ENCODE data around the gene KRTAP4-12. TPM values are rescaled to one million over a fixed set of nuclear protein-coding genes. Genes with fewer than 3 reads are reported as not detected.
"Not testable (repeated sequence)": the region's sequence is repeated elsewhere in the genome, so short reads cannot be mapped to it uniquely, and the experiment has no call there.

Gene KRTAP4-12
- total RNA-seq, result not detected

- DNase-seq (ENCODE audit: low spot score); H3K36me3 ChIP-seq; H3K9me3 ChIP-seq; H3K4me3 ChIP-seq; H3K27ac ChIP-seq; intact Hi-C loops (cut with DNase I); H3K4me1 ChIP-seq (replicated peaks); H3K27me3 ChIP-seq (replicated peaks; ENCODE audit: insufficient read depth): not testable (repeated sequence)
- WGBS, result 90% methylated on average over 3 of the region's 3 CpGs
These were observed at the start of gene KRTAP4-12 for GRCh38 chr17:41123991-41124371. Gene KRTAP4-12 (minus strand): TSS chr17:41124182. CDS start chr17:41124122, 60 bp downstream.

DNA sequence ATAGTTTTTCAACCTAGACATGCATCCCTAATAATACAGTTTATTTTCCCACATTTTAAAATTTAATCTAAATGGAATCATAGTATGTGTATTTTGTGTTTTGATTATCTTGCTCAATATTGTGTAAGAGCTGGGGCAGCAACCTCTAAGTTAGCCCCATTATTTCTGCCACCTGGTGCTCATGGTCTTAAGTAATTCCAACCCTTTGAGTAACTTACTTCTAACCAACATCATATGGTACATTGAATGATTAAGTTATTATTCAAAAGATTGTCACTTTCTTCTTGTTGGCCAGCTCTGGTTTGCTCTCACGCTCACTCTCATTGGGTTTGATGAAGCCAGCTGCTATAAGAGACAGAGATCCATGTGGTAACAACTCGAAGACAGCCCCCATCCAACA lies 47.9 kb upstream of the KRTAP4-12 start:
- WGBS, result 89% methylated on average over 2 of the region's 2 CpGs
- H3K4me1 ChIP-seq (replicated peaks), result no peaks in the 10 kb centered on the region
- intact Hi-C loops (cut with DNase I), result no loop called here

DNA sequence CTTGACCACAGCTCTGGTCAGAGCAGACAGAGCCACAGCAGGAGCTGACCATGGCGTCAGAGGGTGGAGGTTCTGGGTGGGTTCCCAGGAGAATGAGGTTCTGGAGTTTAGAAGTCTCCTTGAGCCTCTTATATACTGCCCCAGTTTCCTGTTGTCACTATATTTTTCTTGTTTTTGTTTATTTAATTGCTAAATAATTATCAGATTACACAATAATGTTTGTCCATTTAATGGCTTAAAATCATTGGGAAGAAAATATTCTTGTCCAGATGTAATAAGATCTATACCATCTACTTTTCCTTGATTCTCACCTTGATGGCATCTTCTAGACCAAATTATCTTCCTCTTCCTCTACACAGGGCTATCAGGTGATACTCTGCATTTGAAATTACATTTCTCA lies 44.1 kb upstream of the KRTAP4-12 start, which contains the start of gene KRTAP4-3:
Gene KRTAP4-3, minus strand, starts transcription at position 101 of the 400 bp plus-strand sequence. Its CDS starts 49 bp downstream, at position 52.
- intact Hi-C loops (cut with DNase I), result no loop called here
- Histone ChIP-seq H3K36me3 (no peaks in the 10 kb centered on the region), H3K27ac (no peak within 1 kb of the TSS), H3K4me3 (no peak within 1 kb of the TSS), H3K27me3 (replicated peaks; ENCODE audit: insufficient read depth) (no peaks in the 10 kb centered on the region), H3K9me3 (no peaks in the 10 kb centered on the region), H3K4me1 (replicated peaks) (no peaks in the 10 kb centered on the region)
- WGBS, result 64% methylated on average over 1 of the region's 1 CpG
- no peak for TF ChIP-seq CTCF (IDR thresholded peaks at IDR 0.05)
- TF ChIP-seq POLR2AphosphoS5 (IDR thresholded peaks at IDR 0.05), result no peak
- no peak for TF ChIP-seq POLR2A (IDR thresholded peaks at IDR 0.05)
- DNase-seq (ENCODE audit: low spot score), result no peak

More for the DNA sequence above, 47.9 kb upstream of the KRTAP4-12 start:
- Histone ChIP-seq H3K9me3 (no peaks in the 10 kb centered on the region), H3K27me3 (replicated peaks; ENCODE audit: insufficient read depth) (no peaks in the 10 kb centered on the region), H3K36me3 (no peaks in the 10 kb centered on the region), H3K27ac (no peak overlapping the region), H3K4me3 (no peak overlapping the region)
- no peak for DNase-seq (ENCODE audit: low spot score)
- TF ChIP-seq POLR2AphosphoS5 (IDR thresholded peaks at IDR 0.05) (no peak), POLR2A (IDR thresholded peaks at IDR 0.05) (no peak), CTCF (IDR thresholded peaks at IDR 0.05) (no peak)

- TF ChIP-seq CTCF (IDR thresholded peaks at IDR 0.05) (no peak), POLR2AphosphoS5 (IDR thresholded peaks at IDR 0.05) (no peak), POLR2A (IDR thresholded peaks at IDR 0.05) (no peak)
- WGBS, result 82% methylated on average over 5 of the region's 7 CpGs
- no peaks in the 10 kb centered on the region for H3K9me3 ChIP-seq
- H3K27ac ChIP-seq, result no peak overlapping the region
- intact Hi-C loops (cut with DNase I), result no loop called here
- H3K4me1 ChIP-seq (replicated peaks), result no peaks in the 10 kb centered on the region
- no peaks in the 10 kb centered on the region for H3K36me3 ChIP-seq
- H3K4me3 ChIP-seq, result no peak overlapping the region
- no peak for DNase-seq (ENCODE audit: low spot score)
- no peaks in the 10 kb centered on the region for H3K27me3 ChIP-seq (replicated peaks; ENCODE audit: insufficient read depth)
These were observed 43.6 kb upstream of the KRTAP4-12 start for GRCh38 chr17:41167561-41167960.

DNA sequence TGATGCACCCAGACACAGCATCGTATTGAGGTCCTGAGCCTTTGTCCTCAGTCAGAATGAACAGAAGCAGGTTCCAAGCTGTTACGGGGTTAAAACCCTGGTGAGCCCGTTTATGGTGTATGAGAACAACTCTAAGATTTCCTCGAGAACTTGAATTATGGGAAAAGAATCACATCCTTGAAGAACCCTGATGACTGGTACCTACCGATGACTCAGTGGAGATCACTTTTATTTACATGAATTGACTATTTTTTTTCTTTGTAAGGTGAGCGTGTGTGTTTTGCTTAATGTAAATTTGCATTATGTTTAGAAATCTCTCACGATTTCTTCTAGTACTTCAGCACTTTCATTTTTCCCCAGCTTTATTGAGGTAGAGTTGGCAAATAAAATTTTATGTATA lies 39.8 kb upstream of the KRTAP4-12 start:
- Histone ChIP-seq H3K36me3 (no peaks in the 10 kb centered on the region), H3K27me3 (replicated peaks; ENCODE audit: insufficient read depth) (no peaks in the 10 kb centered on the region), H3K27ac (no peak overlapping the region), H3K4me1 (replicated peaks) (no peaks in the 10 kb centered on the region), H3K4me3 (no peak overlapping the region), H3K9me3 (no peaks in the 10 kb centered on the region)
- DNase-seq (ENCODE audit: low spot score), result no peak
- WGBS, result 71% methylated on average over 7 of the region's 7 CpGs
- TF ChIP-seq CTCF (IDR thresholded peaks at IDR 0.05) (no peak), POLR2AphosphoS5 (IDR thresholded peaks at IDR 0.05) (no peak), POLR2A (IDR thresholded peaks at IDR 0.05) (no peak)
- intact Hi-C loops (cut with DNase I), result no loop called here
